SK-N-SH (cell line): ENCODE measurements around the gene GRIP1.

Experiments
- CHD2 ChIP-seq: fragments of 150-350 bp; IDR thresholded peaks from 2 replicates; pipeline ENCODE4 v1.6.1; 2018; ENCODE audit warnings: low read length; ENCODE audit not compliant: partially characterized antibody
- NFIC ChIP-seq: IDR thresholded peaks from 2 replicates; pipeline ENCODE4 v1.4.0; 2012; ENCODE audit warnings: borderline replicate concordance
- RAD21 ChIP-seq: IDR thresholded peaks from 2 replicates; pipeline ENCODE4 v1.6.1; 2012; ENCODE audit warnings: mild to moderate bottlenecking, low read length
- RFX5 ChIP-seq: IDR thresholded peaks from 2 replicates; pipeline ENCODE4 v1.6.1; 2012; ENCODE audit warnings: mild to moderate bottlenecking, improper control_type of control experiment, low read length
- TEAD4 ChIP-seq: IDR thresholded peaks from 2 replicates; pipeline ENCODE4 v1.4.0; 2012; ENCODE audit warnings: mild to moderate bottlenecking, borderline replicate concordance; ENCODE audit not compliant: insufficient read depth
- TF ChIP-seq, protein P1 (sequence below): fragments of 200-600 bp; sonication (generic); IDR thresholded peaks from 2 replicates; pipeline ENCODE4 v1.6.1; 2017; ENCODE audit warnings: antibody characterized with exemption, mild to moderate bottlenecking, moderate library complexity

- TF ChIP-seq RAD21: peak; percentile 66
- TF ChIP-seq TEAD4: no peak
- TF ChIP-seq, protein P1, sequence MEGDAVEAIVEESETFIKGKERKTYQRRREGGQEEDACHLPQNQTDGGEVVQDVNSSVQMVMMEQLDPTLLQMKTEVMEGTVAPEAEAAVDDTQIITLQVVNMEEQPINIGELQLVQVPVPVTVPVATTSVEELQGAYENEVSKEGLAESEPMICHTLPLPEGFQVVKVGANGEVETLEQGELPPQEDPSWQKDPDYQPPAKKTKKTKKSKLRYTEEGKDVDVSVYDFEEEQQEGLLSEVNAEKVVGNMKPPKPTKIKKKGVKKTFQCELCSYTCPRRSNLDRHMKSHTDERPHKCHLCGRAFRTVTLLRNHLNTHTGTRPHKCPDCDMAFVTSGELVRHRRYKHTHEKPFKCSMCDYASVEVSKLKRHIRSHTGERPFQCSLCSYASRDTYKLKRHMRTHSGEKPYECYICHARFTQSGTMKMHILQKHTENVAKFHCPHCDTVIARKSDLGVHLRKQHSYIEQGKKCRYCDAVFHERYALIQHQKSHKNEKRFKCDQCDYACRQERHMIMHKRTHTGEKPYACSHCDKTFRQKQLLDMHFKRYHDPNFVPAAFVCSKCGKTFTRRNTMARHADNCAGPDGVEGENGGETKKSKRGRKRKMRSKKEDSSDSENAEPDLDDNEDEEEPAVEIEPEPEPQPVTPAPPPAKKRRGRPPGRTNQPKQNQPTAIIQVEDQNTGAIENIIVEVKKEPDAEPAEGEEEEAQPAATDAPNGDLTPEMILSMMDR: peak; percentile 41
- TF ChIP-seq RFX5: no peak
- TF ChIP-seq CHD2: no peak
- no peak for TF ChIP-seq NFIC
Observed at GRCh38 chr12:66688846-66689439, 10.1 kb upstream of the GRIP1 start.
